GM23338 (cell line): Measurements from ENCODE around the gene FCRL6. TPM values are rescaled to one million over a fixed set of nuclear protein-coding genes. Genes with fewer than 3 reads are reported as not detected.

ENCODE experiments used
- ATAC-seq: fragments of 200-7000 bp; cut with Tn5 transposase; 3 replicates; pipeline ENCODE4 v1.9.1; 2020
- DNase-seq: peaks from one replicate; pipeline ENCODE4 v3.0.0-alpha.2; 2015; ENCODE audit warnings: low spot score
- H2AFZ ChIP-seq: fragments of 200-600 bp; sonication (generic); 2 replicates; pipeline ENCODE4 v1.8.0; 2016; ENCODE audit warnings: antibody characterized with exemption, mild to moderate bottlenecking, moderate library complexity
- H3F3A ChIP-seq: fragments of 200-600 bp; sonication (generic); replicated peaks from 2 replicates; pipeline ENCODE4 v1.8.0; 2017; ENCODE audit warnings: antibody characterized with exemption, mixed run types, low read depth
- H3K27ac ChIP-seq: fragments of 200-600 bp; sonication (generic); 2 replicates; pipeline ENCODE4 v1.6.1; 2016; ENCODE audit warnings: low read depth
- H3K27me3 ChIP-seq: fragments of 200-600 bp; sonication (generic); 2 replicates; pipeline ENCODE4 v1.8.0; 2016; ENCODE audit warnings: mild to moderate bottlenecking, mixed run types, moderate library complexity; ENCODE audit not compliant: insufficient read depth
- H3K36me3 ChIP-seq: fragments of 200-600 bp; sonication (generic); 2 replicates; pipeline ENCODE4 v1.8.0; 2016; ENCODE audit warnings: mild to moderate bottlenecking; ENCODE audit not compliant: insufficient read depth
- H3K4me1 ChIP-seq: fragments of 200-600 bp; sonication (generic); 2 replicates; pipeline ENCODE4 v1.8.0; 2016; ENCODE audit warnings: mild to moderate bottlenecking, moderate library complexity; ENCODE audit not compliant: insufficient read depth
- H3K4me2 ChIP-seq: fragments of 200-600 bp; sonication (generic); 2 replicates; pipeline ENCODE4 v1.7.1; 2017; ENCODE audit warnings: mixed run types
- H3K4me3 ChIP-seq: fragments of 200-600 bp; sonication (generic); 2 replicates; pipeline ENCODE4 v1.6.1; 2016; ENCODE audit warnings: mixed run types
- H3K79me2 ChIP-seq: fragments of 200-600 bp; sonication (generic); replicated peaks from 2 replicates; pipeline ENCODE4 v1.8.0; 2017; ENCODE audit warnings: mild to moderate bottlenecking; ENCODE audit not compliant: insufficient read depth
- H3K9me2 ChIP-seq: fragments of 200-600 bp; sonication (generic); 2 replicates; pipeline ENCODE4 v1.8.0; 2017; ENCODE audit not compliant: insufficient read depth
- H4K20me1 ChIP-seq: fragments of 200-600 bp; sonication (generic); replicated peaks from 2 replicates; pipeline ENCODE4 v1.8.0; 2017; ENCODE audit warnings: mild to moderate bottlenecking; ENCODE audit not compliant: insufficient read depth
- H3K27ac Mint-ChIP-seq: 2 replicates; pipeline ENCODE4 v1.8.0; 2020; ENCODE audit warnings: inconsistent platforms, mild to moderate bottlenecking, moderate library complexity, mixed read lengths
- H3K27me3 Mint-ChIP-seq: 3 replicates; pipeline ENCODE4 v1.8.0; 2022; ENCODE audit warnings: low read depth, mild to moderate bottlenecking, moderate library complexity, mixed read lengths, inconsistent platforms; ENCODE audit not compliant: insufficient read depth, poor library complexity
- H3K36me3 Mint-ChIP-seq: 3 replicates; pipeline ENCODE4 v1.8.0; 2021; ENCODE audit warnings: low read depth, mild to moderate bottlenecking, inconsistent platforms, moderate library complexity, mixed read lengths
- H3K4me1 Mint-ChIP-seq: 3 replicates; pipeline ENCODE4 v1.8.0; 2020; ENCODE audit warnings: mild to moderate bottlenecking, inconsistent platforms, mixed read lengths
- H3K4me3 Mint-ChIP-seq: 3 replicates; pipeline ENCODE4 v1.8.0; 2021; ENCODE audit warnings: moderate library complexity, mild to moderate bottlenecking, inconsistent platforms, mixed read lengths
- H3K9me3 Mint-ChIP-seq: 3 replicates; pipeline ENCODE4 v1.8.0; 2020; ENCODE audit warnings: moderate library complexity, mild to moderate bottlenecking, inconsistent platforms, mixed read lengths
- CREB1 ChIP-seq: fragments of 250-450 bp; sonication (Bioruptor Pico); IDR thresholded peaks from 2 replicates; pipeline ENCODE4 v1.5.0; 2020; ENCODE audit warnings: low read depth, mild to moderate bottlenecking, moderate library complexity
- EZH2 ChIP-seq: fragments of 200-600 bp; sonication (generic); IDR thresholded peaks from one replicate; pipeline ENCODE4 v1.8.0; 2017; ENCODE audit warnings: antibody characterized with exemption, mild to moderate bottlenecking, low read depth; ENCODE audit not compliant: unreplicated experiment
- EZH2phosphoT487 ChIP-seq: fragments of 200-600 bp; sonication (generic); IDR thresholded peaks from one replicate; pipeline ENCODE4 v1.8.1; 2018; ENCODE audit warnings: antibody characterized with exemption; ENCODE audit not compliant: unreplicated experiment
- JUNB ChIP-seq: IDR thresholded peaks from one replicate; pipeline ENCODE4 v1.6.1; 2016; ENCODE audit warnings: antibody characterized with exemption; ENCODE audit not compliant: unreplicated experiment
- NANOG ChIP-seq: IDR thresholded peaks from 2 replicates; pipeline ENCODE4 v1.6.1; 2016; ENCODE audit warnings: antibody characterized with exemption, borderline replicate concordance
- POLR2AphosphoS5 ChIP-seq: IDR thresholded peaks from 2 replicates; pipeline ENCODE4 v1.6.1; 2016; ENCODE audit warnings: antibody characterized with exemption, low read depth
- STAT1 ChIP-seq: IDR thresholded peaks from one replicate; pipeline ENCODE4 v1.6.1; 2016; ENCODE audit warnings: antibody characterized with exemption; ENCODE audit not compliant: unreplicated experiment
- ZNF114 ChIP-seq: fragments of 250-450 bp; sonication (Bioruptor Pico); IDR thresholded peaks from 2 replicates; pipeline ENCODE4 v1.5.0; 2020; ENCODE audit warnings: mild to moderate bottlenecking, moderate library complexity
- ZNF331 ChIP-seq: fragments of 250-450 bp; sonication (Bioruptor Pico); IDR thresholded peaks from 2 replicates; pipeline ENCODE4 v1.5.0; 2020; ENCODE audit warnings: low read depth, mild to moderate bottlenecking, moderate library complexity
- polyA plus RNA-seq: library from polyadenylated mRNA; unstranded; fragments of >200 nt; fragmentation: Nextera tagmentation; extraction: Ambion mirVana; gene quantifications from 2 replicates; pipeline ENCODE4 v1.2.1, GENCODE V29; 2016
- total RNA-seq: library from RNA; depleted of rRNA; stranded (reverse); fragments of >200 nt; shearing (Covaris generic); gene quantifications from 2 replicates; pipeline ENCODE4 v1.2.3, GENCODE V29; 2014
- TF ChIP-seq, protein P1 (sequence below): fragments of 250-450 bp; sonication (Bioruptor Pico); IDR thresholded peaks from 2 replicates; pipeline ENCODE4 v1.5.0; 2020; ENCODE audit warnings: mild to moderate bottlenecking, moderate library complexity
- TF ChIP-seq, protein P2 (sequence below): IDR thresholded peaks from 2 replicates; pipeline ENCODE4 v1.6.1; 2016; ENCODE audit warnings: antibody characterized with exemption
- TF ChIP-seq, protein P3 (sequence below), 2 experiments: fragments of 200-600 bp in 1 of 2; sonication (generic) in 1 of 2; conservative IDR thresholded peaks; 2 replicates each; pipeline versions ENCODE4 v1.5.1 to v1.6.1; 2016 to 2017; ENCODE audit warnings: antibody characterized with exemption in 2 of 2, low read depth in 2 of 2, mild to moderate bottlenecking in 2 of 2, moderate library complexity in 1 of 2
- TF ChIP-seq, protein P4 (sequence below): IDR thresholded peaks from one replicate; pipeline ENCODE4 v1.6.1; 2018; ENCODE audit warnings: antibody characterized with exemption; ENCODE audit not compliant: unreplicated experiment

Gene FCRL6
- total and polyA plus RNA-seq, 2 experiments from 2014 or later, result not detected

DNA sequence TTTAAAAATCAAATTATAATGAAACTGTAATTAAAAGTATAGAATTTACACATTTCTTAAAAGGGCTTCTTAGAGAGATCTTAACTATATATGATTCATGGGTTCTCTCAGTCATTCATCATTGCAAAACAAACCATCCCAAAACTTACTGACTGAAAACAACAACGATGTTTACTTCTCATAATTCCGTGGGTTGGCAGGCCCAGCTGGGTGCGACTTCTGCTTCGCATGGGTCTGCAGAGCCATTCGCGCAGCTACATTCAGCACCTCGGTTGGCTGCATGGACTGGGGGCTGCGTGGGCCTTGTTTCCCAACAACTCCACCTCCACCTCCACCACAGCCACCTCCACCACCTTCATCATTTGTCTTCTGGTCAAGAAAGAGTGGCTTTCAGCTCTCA lies 28.6 kb downstream of the FCRL6 start:
- Histone ChIP-seq H3K4me3 (no peak overlapping the region), H3K4me2 (no peak overlapping the region), H3K9me2 (no peaks in the 10 kb centered on the region), H4K20me1 (no peaks in the 10 kb centered on the region), H3K27ac (no peak overlapping the region), H3K27me3 (no peaks in the 10 kb centered on the region), H3K79me2 (no peaks in the 10 kb centered on the region), H2AFZ (no peak overlapping the region), H3K4me1 (no peaks in the 10 kb centered on the region; the same call in 1 of the 2 replicates), H3F3A (no peaks in the 10 kb centered on the region), H3K36me3 (no peaks in the 10 kb centered on the region)
- no peak overlapping the region for H3K4me3 Mint-ChIP-seq
- ATAC-seq (no peak), DNase-seq (no peak)
- no peak overlapping the region for H3K27ac Mint-ChIP-seq
- H3K9me3 Mint-ChIP-seq, result no peaks in the 10 kb centered on the region; the same call in 2 of the 3 replicates
- TF ChIP-seq, protein P1, sequence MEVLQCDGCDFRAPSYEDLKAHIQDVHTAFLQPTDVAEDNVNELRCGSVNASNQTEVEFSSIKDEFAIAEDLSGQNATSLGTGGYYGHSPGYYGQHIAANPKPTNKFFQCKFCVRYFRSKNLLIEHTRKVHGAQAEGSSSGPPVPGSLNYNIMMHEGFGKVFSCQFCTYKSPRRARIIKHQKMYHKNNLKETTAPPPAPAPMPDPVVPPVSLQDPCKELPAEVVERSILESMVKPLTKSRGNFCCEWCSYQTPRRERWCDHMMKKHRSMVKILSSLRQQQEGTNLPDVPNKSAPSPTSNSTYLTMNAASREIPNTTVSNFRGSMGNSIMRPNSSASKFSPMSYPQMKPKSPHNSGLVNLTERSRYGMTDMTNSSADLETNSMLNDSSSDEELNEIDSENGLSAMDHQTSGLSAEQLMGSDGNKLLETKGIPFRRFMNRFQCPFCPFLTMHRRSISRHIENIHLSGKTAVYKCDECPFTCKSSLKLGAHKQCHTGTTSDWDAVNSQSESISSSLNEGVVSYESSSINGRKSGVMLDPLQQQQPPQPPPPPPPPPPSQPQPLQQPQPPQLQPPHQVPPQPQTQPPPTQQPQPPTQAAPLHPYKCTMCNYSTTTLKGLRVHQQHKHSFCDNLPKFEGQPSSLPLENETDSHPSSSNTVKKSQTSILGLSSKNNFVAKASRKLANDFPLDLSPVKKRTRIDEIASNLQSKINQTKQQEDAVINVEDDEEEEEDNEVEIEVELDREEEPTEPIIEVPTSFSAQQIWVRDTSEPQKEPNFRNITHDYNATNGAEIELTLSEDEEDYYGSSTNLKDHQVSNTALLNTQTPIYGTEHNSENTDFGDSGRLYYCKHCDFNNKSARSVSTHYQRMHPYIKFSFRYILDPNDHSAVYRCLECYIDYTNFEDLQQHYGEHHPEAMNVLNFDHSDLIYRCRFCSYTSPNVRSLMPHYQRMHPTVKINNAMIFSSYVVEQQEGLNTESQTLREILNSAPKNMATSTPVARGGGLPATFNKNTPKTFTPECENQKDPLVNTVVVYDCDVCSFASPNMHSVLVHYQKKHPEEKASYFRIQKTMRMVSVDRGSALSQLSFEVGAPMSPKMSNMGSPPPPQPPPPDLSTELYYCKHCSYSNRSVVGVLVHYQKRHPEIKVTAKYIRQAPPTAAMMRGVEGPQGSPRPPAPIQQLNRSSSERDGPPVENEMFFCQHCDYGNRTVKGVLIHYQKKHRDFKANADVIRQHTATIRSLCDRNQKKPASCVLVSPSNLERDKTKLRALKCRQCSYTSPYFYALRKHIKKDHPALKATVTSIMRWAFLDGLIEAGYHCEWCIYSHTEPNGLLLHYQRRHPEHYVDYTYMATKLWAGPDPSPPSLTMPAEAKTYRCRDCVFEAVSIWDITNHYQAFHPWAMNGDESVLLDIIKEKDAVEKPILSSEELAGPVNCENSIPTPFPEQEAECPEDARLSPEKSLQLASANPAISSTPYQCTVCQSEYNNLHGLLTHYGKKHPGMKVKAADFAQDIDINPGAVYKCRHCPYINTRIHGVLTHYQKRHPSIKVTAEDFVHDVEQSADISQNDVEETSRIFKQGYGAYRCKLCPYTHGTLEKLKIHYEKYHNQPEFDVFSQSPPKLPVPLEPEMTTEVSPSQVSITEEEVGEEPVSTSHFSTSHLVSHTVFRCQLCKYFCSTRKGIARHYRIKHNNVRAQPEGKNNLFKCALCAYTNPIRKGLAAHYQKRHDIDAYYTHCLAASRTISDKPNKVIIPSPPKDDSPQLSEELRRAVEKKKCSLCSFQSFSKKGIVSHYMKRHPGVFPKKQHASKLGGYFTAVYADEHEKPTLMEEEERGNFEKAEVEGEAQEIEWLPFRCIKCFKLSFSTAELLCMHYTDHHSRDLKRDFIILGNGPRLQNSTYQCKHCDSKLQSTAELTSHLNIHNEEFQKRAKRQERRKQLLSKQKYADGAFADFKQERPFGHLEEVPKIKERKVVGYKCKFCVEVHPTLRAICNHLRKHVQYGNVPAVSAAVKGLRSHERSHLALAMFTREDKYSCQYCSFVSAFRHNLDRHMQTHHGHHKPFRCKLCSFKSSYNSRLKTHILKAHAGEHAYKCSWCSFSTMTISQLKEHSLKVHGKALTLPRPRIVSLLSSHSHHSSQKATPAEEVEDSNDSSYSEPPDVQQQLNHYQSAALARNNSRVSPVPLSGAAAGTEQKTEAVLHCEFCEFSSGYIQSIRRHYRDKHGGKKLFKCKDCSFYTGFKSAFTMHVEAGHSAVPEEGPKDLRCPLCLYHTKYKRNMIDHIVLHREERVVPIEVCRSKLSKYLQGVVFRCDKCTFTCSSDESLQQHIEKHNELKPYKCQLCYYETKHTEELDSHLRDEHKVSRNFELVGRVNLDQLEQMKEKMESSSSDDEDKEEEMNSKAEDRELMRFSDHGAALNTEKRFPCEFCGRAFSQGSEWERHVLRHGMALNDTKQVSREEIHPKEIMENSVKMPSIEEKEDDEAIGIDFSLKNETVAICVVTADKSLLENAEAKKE (CRISPR knock-in tag), result no peak
- TF ChIP-seq EZH2phosphoT487, result no peak
- TF ChIP-seq ZNF114 (CRISPR knock-in tag), result no peak
- TF ChIP-seq, protein P2, sequence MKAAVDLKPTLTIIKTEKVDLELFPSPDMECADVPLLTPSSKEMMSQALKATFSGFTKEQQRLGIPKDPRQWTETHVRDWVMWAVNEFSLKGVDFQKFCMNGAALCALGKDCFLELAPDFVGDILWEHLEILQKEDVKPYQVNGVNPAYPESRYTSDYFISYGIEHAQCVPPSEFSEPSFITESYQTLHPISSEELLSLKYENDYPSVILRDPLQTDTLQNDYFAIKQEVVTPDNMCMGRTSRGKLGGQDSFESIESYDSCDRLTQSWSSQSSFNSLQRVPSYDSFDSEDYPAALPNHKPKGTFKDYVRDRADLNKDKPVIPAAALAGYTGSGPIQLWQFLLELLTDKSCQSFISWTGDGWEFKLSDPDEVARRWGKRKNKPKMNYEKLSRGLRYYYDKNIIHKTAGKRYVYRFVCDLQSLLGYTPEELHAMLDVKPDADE, result no peak
- TF ChIP-seq EZH2, result no peak
- TF ChIP-seq NANOG, result no peak
- TF ChIP-seq ZNF331, result no peak
- TF ChIP-seq, protein P3, sequence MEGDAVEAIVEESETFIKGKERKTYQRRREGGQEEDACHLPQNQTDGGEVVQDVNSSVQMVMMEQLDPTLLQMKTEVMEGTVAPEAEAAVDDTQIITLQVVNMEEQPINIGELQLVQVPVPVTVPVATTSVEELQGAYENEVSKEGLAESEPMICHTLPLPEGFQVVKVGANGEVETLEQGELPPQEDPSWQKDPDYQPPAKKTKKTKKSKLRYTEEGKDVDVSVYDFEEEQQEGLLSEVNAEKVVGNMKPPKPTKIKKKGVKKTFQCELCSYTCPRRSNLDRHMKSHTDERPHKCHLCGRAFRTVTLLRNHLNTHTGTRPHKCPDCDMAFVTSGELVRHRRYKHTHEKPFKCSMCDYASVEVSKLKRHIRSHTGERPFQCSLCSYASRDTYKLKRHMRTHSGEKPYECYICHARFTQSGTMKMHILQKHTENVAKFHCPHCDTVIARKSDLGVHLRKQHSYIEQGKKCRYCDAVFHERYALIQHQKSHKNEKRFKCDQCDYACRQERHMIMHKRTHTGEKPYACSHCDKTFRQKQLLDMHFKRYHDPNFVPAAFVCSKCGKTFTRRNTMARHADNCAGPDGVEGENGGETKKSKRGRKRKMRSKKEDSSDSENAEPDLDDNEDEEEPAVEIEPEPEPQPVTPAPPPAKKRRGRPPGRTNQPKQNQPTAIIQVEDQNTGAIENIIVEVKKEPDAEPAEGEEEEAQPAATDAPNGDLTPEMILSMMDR (conservative IDR thresholded peaks at IDR 0.05; ENCODE audit: low read depth in 2 of 2), result no peak
- TF ChIP-seq STAT1, result no peak
- no peak for TF ChIP-seq POLR2AphosphoS5
- TF ChIP-seq, protein P4, sequence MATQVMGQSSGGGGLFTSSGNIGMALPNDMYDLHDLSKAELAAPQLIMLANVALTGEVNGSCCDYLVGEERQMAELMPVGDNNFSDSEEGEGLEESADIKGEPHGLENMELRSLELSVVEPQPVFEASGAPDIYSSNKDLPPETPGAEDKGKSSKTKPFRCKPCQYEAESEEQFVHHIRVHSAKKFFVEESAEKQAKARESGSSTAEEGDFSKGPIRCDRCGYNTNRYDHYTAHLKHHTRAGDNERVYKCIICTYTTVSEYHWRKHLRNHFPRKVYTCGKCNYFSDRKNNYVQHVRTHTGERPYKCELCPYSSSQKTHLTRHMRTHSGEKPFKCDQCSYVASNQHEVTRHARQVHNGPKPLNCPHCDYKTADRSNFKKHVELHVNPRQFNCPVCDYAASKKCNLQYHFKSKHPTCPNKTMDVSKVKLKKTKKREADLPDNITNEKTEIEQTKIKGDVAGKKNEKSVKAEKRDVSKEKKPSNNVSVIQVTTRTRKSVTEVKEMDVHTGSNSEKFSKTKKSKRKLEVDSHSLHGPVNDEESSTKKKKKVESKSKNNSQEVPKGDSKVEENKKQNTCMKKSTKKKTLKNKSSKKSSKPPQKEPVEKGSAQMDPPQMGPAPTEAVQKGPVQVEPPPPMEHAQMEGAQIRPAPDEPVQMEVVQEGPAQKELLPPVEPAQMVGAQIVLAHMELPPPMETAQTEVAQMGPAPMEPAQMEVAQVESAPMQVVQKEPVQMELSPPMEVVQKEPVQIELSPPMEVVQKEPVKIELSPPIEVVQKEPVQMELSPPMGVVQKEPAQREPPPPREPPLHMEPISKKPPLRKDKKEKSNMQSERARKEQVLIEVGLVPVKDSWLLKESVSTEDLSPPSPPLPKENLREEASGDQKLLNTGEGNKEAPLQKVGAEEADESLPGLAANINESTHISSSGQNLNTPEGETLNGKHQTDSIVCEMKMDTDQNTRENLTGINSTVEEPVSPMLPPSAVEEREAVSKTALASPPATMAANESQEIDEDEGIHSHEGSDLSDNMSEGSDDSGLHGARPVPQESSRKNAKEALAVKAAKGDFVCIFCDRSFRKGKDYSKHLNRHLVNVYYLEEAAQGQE, result no peak
- no peak for TF ChIP-seq JUNB
- TF ChIP-seq CREB1 (CRISPR knock-in tag), result no peak
- peaks cover 4% of the 10 kb centered on the region for H3K27me3 Mint-ChIP-seq
- H3K36me3 Mint-ChIP-seq, result no peaks in the 10 kb centered on the region
- peaks cover 14% of the 10 kb centered on the region for H3K4me1 Mint-ChIP-seq
